NCI-H510A (cell line): ENCODE measurements around the gene BBS5.
"Not testable (repeated sequence)": the region's sequence is repeated elsewhere in the genome, so short reads cannot be mapped to it uniquely, and the experiment has no call there.

Experiments used
- DNase-seq: peaks from one replicate; lab custom pipeline; 2025; lab: John Stamatoyannopoulos, UW

Gene BBS5

GRCh38 chr2:169486487-169486886 lies 7.2 kb downstream of the BBS5 start:
- no peak for DNase-seq

DNA sequence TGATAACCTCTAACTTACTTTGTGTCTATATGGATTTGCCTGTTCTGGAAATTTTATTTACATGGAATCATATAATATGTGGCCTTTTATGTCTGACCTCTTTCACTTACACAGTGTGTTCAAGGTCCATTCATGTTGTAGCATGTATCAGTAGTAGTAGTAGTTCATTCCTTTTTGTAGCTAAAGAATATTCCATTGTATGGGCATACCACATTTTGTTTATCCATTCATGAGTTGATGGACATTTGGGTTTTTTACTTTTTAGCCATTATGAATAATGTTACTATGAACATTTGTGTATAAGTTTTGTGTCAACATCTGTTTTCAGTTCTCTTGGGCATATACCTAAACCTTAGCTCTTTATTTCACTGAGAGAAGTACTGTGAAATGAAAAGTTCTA lies 11.5 kb downstream of the BBS5 start:
- no peak for DNase-seq

GRCh38 chr2:169491378-169491777 lies 12.1 kb downstream of the BBS5 start:
- no peak for DNase-seq

DNA sequence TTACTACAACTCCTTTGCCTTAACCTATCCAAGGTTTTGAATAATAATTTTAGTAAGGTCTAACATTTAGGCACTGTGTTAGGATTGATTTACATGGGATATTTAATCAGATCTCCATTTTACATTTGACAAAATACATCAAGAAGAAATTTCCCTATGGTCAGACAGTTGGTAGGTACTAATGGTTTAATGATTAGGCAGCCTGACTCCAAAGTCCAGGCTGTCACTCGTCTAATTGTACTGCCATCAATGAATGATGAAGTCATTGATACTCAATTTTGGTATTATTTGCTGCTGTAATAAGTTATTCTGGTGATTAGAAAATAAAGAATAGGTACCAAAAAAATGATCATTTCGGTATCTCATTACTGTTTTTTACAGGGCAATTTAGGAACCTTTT lies 14.1 kb downstream of the BBS5 start:
- DNase-seq: no peak

GRCh38 chr2:169495310-169495928 lies 16.1 kb downstream of the BBS5 start:
- DNase-seq: no peak

DNA sequence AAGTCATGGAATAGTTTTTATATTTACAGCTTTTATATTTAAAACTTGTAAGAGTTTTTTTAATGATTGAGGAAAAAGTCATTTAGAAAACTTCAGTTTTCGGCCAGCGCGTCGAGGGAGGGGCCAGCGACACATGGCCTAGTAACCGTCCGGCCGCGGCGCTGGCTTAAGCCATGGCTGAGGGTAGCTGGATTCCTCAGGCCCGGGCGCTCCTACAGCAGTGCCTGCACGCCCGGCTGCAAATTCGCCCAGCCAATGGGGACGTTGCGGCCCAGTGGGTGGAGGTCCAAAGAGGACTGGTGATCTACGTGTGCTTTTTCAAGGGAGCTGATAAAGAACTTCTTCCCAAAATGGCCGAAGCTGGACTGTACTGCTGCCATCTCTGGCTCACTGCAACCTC lies 25.4 kb downstream of the BBS5 start:
- no peak for DNase-seq

GRCh38 chr2:169507698-169508097 lies 28.4 kb downstream of the BBS5 start:
- DNase-seq: no peak

DNA sequence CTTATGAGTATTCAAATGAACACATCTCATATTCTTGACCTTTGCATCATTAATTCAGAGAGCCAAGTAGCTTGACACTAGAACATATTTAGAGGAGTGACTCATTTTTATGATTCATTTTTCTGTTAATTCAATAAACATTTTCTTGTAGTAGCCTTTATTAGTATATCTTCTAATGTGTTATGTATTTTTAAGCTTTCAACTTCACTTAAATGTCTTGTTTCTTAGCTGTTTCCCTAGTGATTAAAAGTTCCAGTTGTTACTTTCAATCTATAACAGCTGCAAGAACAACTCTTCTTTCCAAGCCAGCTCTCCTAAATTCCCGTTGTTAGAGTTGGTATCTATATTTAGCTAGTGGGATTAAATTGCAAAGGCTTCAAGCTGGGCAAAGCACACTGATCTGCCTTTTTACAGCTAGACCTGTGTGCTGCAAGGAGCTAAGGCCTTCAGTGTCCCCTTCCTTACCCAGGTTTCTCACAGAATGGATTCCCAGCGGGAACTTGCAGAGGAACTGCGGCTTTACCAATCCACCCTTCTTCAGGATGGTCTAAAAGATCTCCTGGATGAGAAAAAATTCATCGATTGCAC lies 30.1 kb downstream of the BBS5 start, which contains the start of gene KLHL41:
Gene KLHL41, plus strand, starts transcription at position 405 of the 588 bp plus-strand sequence. Its CDS starts 77 bp downstream, at position 482.
- no peak for DNase-seq

GRCh38 chr2:169509955-169510354 lies 30.7 kb downstream of the BBS5 start:
- no peak for DNase-seq

- no peak for DNase-seq
Observed at GRCh38 chr2:169510496-169510895, 31.2 kb downstream of the BBS5 start.

GRCh38 chr2:169511818-169512217 lies 32.5 kb downstream of the BBS5 start:
- no peak for DNase-seq

DNA sequence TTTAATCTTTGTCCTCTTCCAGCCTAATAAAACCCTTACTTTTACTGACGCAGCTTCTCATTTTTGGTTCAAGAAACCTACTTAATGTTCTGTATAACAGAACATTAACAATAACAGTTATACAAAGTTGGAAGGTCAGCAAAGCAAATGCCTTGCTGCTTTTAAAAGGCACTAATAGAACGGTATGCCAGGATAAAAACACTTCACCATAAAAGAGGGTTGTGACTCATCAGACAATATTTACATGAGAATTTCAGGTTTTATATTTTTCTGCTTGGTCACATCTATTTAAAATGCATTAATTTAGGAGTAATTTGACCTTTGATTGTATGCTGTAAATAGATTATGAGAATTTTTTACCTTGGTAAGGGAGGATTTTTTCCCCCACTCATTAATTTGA lies 33.2 kb downstream of the BBS5 start:
- DNase-seq: no peak

DNA sequence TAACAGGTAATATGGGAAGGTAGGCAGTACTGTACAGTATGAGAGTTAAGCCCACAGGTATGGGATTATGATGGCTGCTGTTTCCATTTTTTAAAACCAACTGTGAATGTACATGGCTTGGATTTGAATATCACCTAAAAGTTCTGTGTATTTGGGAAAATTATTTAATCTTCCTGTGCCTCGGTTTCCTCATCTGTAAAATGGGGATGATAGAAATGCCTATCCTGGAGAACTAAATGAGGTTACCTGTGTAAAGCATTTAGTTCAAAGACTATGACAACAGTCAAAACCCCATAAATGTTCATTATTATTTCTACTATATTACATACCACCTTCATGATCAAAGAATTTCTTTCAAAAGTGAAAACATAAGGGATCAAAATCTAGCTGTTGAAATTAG lies 33.8 kb downstream of the BBS5 start:
- no peak for DNase-seq

DNA sequence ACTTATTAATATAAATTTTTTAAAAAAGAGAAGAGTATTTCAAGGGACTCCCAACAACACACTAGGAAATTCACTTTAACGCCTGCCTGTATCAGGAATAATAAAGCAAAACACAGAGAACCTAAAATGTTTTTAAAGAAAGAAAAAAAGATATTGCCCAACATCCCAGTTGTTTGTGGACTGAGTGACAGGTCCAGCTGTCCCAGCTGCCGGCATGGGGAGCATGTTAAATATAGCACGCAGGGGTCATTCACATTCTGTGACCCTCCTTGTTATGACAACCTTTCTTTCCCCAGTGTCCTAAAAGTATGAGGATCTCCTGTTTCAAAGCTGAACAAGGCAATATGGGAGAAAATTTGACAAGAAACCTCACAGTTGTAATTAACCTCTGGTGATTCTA lies 34.6 kb downstream of the BBS5 start:
- no peak for DNase-seq

DNA sequence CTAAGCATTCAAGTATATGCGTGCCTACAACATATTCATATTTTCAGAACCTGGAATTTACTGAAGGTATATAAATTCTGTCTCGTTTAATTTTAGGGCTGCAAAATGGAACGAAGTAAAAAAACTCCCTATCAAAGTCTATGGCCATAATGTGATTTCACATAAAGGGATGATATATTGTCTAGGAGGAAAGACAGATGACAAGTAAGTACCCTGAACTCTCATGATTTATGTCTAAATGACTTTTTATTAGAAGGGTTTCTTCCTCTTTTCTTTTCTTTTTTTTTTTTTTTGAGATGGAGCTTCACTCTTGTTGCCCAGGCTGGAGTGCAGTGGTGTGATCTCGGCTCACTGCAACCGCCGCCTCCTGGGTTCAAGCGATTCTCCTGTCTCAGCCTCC lies 35.5 kb downstream of the BBS5 start:
- DNase-seq: not testable (repeated sequence)

DNA sequence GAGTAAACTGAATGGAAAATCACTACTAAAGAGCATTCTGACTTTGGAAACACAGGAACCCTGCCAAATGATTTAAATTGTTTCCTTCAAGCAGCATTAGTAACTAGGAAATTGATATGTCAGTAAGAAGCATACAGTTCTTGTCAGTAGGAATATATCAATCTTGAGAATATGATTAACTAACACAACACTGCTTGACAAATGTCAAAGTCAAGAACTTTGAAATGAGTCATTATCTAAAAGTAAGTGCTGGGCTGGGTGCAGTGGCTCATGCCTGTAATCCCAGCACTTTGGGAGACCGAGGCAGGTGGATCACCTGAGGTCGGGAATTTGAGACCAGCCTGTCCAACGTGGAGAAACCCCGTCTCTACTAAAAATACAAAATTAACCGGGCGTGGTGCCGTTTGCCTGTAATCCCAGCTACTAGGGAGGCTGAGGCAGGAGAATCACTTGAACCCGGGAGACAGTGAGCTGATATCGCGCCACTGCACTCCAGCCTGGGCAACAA lies 37.2 kb downstream of the BBS5 start:
- DNase-seq: not testable (repeated sequence)

- DNase-seq: no peak
Observed at GRCh38 chr2:169520896-169521295, 41.6 kb downstream of the BBS5 start.

DNA sequence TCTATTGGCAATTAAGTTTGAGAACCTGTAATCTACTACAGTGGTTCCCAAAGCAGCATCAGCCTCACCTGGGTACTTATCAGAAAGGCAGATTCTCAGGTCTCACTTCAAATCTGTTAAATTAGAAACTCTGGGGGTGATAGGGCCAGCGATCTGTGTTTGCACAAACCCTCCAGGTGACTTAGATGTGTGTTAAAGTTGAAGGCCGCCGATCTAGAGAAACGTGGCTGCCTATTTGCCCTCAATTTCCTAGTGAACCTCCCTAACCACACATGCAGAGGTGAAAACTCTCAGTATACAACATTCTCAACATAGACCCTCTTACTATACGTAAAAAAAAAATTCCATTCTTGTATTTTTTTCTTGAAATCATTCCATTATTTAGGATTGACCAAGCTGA lies 44.4 kb downstream of the BBS5 start:
- DNase-seq: no peak

DNA sequence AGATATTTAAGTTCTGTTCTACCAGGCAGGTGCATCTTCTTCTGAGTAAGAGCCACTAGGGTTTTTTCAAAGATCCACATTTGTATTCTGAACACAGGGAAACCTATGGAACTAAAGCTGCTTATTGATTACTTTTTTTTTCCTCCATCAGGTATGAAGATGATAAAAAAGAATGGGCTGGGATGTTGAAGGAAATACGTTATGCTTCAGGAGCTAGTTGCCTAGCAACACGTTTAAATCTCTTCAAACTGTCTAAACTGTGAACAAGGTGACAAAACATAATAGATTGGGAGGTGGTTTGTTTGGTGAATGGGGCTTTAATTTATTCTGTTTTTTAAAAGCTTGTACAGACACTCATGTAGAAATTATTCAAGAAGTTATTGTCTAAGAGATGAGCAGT lies 46.1 kb downstream of the BBS5 start:
- no peak for DNase-seq

- DNase-seq: no peak
Observed at GRCh38 chr2:169526451-169526850, 47.2 kb downstream of the BBS5 start.

- DNase-seq: no peak
Observed at GRCh38 chr2:169528271-169528701, 49.0 kb downstream of the BBS5 start.

DNA sequence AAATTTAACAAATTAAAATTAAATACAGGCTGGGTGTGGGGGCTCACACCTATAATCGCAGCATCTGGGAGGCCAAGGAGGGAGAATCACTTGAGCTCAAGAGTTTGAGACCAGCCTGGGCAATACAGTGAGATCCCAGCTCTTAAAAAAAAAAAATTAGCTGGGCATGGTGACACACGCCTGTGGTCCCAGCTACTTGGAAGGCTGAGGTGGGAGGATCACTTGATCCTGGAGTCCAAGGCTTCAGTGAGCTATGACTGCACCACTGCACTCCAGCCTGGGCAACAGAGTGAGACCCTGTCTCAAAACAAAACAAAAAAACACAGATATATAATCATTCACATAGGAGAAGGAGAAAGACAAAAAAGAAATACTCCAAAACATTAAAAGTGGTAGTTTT lies 60.2 kb downstream of the BBS5 start:
- not testable (repeated sequence) for DNase-seq

DNA sequence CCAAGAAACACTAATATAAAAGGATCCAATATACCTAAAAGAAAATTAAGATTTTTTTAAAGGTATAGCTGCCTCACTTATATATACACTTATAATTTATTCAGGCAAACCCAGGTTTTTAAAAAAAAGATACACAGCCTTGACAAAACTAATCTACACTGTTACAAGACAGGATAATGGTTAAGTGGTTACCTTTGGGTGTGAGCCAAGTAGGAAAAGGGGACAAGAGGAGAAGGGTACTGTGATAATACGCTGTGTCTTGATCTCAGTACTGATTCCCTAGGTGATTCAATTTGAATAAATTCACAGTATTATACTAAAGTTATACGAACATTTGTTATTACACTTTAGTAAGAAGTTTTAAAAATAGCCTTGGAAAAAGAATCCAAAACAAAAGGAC lies 60.9 kb downstream of the BBS5 start:
- DNase-seq: no peak

- no peak for DNase-seq
Observed at GRCh38 chr2:169542433-169542832, 63.1 kb downstream of the BBS5 start.
